Activated effector memory CD4-positive, alpha-beta T cell treated with anti-CD3 and anti-CD28 coated beads, Interleukin-2, amount 50 U/mL, for 16 hours (primary cell): ENCODE measurements around the gene GNAZ.
"Not testable (repeated sequence)": the region's sequence is repeated elsewhere in the genome, so short reads cannot be mapped to it uniquely, and the experiment has no call there.

Experiments used
- DNase-seq: peaks from one replicate; pipeline ENCODE4 v3.0.0-alpha.2; 2020

Gene GNAZ

GRCh38 chr22:23045461-23045860 is 24.9 kb upstream of the GNAZ start:
- no peak for DNase-seq

- no peak for DNase-seq
These were observed 23.1 kb upstream of the GNAZ start for GRCh38 chr22:23047265-23047664.

GRCh38 chr22:23047742-23048141 is 22.6 kb upstream of the GNAZ start:
- DNase-seq: no peak

GRCh38 chr22:23050546-23050945 is 19.8 kb upstream of the GNAZ start:
- DNase-seq: not testable (repeated sequence)

GRCh38 chr22:23053051-23053707 is 17.1 kb upstream of the GNAZ start:
- no peak for DNase-seq

- no peak for DNase-seq
These were observed 16.3 kb upstream of the GNAZ start for GRCh38 chr22:23053912-23054530.

- DNase-seq: peak; percentile 21
These were observed 15.6 kb upstream of the GNAZ start for GRCh38 chr22:23054531-23055257.

GRCh38 chr22:23055449-23056179 is 14.7 kb upstream of the GNAZ start:
- DNase-seq: no peak

- no peak for DNase-seq
These were observed 13.0 kb upstream of the GNAZ start for GRCh38 chr22:23057331-23057730.

GRCh38 chr22:23058063-23058462 is 12.3 kb upstream of the GNAZ start:
- peak; percentile 13 for DNase-seq

GRCh38 chr22:23058481-23059283 is 11.6 kb upstream of the GNAZ start:
- DNase-seq: peak; percentile 44

- DNase-seq: peak; percentile 28
These were observed 10.9 kb upstream of the GNAZ start for GRCh38 chr22:23059284-23059948.

GRCh38 chr22:23060612-23061400 is 9.5 kb upstream of the GNAZ start:
- DNase-seq: no peak

GRCh38 chr22:23061471-23062280 is 8.6 kb upstream of the GNAZ start:
- DNase-seq: peak; percentile 59

- DNase-seq: peak; percentile 42
These were observed 7.4 kb upstream of the GNAZ start for GRCh38 chr22:23062616-23063538.

GRCh38 chr22:23063539-23064380 is 6.6 kb upstream of the GNAZ start:
- peak; percentile 62 for DNase-seq

GRCh38 chr22:23064381-23065068 is 5.8 kb upstream of the GNAZ start:
- DNase-seq: peak; percentile 54

- DNase-seq: no peak
These were observed 5.3 kb upstream of the GNAZ start for GRCh38 chr22:23065069-23065451.
